Right renal pelvis (tissue), 4 donors: ENCODE measurements around the gene GRB2. TPM values are rescaled to one million over a fixed set of nuclear protein-coding genes. Genes with fewer than 3 reads are reported as not detected.
A peak's percentile ranks its signal among the peaks of the same experiment; 100 is the strongest.

Experiments
- DNase-seq, 4 donors: peaks; one replicate each; pipeline ENCODE4 v3.0.0-alpha.2; 2013; ENCODE audit warnings: low read depth in 4 of 4, low spot score in 3 of 4, missing footprints in 1 of 4
- polyA plus RNA-seq, 4 donors: library from polyadenylated mRNA; unstranded; fragments of 120-200 nt; gene quantifications; one replicate each; pipeline ENCODE4 v1.2.1, GENCODE V29; 2013; ENCODE audit not compliant: insufficient read length in 4 of 4

GRB2 gene
- polyA plus RNA-seq, 4 donors: 99.6 to 118 (median 110) TPM

DNA sequence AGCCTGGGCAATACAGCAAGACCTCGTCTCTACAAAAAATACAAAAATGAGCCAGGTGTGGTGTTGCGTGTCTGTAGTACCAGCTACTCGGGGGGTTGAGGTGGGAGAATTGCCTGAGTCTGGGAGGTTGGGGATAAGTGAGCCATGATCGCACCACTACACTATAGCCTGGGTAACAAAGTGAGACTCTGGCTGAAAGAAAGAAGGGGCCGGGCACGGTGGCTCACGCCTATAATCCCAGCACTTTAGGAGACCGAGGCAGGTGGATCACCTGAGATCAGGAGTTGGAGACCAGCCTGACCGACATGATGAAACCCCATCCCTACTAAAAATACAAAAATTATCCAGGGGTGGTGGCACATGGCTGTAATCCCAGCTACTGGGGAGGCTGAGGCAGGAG, 10.5 kb upstream of the GRB2 start:
- DNase-seq: no peak

DNA sequence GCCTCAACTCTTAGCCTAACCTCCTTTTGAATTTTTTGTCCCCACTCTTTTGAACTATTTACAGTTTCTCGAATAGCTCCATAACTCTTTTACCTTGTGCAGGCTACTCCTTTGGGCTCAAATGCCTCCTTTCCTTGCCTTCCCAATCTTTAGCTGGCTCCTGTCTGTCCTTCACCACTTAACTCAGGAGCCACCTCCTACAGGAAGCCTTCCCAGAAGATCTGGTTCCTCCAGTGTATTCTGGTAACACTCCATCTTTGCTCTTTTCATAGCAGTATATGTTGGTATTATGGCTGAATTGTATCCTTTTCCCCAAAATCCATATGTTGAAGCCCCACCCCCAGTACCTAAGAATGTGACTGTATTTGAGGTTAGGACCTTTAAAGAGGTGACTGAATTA, 9.0 kb upstream of the GRB2 start:
- no peak for DNase-seq

DNA sequence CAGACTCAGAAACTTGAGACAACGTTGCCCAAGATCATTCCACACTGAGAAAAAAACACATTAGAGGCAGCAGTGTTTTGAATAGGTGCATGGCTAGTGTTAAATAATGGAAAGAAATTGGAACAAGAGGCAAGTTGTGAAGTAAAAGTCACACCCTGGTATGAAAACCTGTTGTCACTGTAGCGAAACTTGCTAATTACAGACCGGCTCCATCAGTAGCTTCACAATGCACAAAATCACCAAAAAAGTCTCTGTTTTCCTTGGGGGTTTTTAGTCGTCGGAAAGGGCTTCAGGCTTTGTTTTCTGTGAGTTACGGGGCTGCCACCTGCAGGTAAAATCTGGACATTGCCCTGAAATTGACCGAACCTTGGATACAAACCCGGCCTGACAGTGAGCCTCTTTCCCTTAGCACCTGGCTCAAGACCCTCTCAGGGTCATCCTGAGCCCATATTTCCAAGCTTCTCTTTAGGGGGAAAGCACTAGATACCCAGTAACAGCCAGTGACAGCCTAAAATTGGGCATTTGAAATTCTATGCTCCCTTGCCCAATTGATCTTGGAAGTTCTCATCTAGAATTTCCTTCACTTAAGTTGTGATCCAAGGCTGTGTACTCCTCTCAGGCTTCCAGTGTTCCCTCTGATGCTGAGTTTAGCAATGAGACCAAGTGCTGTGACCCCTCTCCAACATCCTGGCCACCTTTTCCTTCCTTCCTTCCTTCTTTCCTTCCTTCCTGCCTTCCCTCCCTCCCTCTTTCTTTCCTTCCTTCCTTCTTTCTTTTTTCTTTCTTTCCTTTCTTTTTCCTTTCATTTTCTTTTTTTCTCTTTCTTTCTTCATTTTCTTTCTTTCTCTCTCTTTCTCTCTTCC, 7.2 kb upstream of the GRB2 start:
- DNase-seq: no peak

DNA sequence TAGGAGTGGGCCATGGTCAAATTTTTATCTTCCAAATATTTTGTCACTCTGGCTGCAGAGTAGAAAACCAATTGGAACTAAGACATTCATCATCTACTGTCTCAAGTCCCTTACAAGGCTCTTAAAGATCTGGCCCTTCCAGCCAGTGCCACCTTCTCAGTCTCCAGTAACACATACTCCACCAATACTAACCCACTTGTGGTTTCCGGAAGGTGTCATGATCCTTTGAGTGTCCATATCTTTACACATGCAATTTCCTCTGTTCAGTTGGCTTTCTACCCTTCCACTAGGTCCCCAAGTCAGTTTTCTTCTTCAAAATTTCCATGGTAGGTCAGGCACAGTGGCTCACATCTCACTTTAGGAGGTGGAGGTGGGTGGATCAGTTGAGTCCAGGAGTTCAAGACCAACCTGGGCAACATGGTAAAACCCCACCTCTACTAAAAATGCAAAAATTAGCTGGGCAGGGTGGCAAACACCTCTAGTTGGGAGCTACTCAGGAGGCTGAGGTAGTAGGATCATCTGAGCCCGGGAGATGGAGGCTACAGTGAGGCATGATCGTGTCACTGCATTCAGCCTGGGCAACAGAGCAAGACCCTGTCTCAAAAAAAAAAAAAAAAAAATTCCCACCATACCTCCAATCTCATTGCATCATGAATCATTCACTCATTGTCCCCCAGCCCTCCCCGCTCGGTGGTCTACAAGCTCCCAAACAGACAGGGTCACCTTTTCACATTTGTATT, 6.0 kb upstream of the GRB2 start:
- no peak for DNase-seq

DNA sequence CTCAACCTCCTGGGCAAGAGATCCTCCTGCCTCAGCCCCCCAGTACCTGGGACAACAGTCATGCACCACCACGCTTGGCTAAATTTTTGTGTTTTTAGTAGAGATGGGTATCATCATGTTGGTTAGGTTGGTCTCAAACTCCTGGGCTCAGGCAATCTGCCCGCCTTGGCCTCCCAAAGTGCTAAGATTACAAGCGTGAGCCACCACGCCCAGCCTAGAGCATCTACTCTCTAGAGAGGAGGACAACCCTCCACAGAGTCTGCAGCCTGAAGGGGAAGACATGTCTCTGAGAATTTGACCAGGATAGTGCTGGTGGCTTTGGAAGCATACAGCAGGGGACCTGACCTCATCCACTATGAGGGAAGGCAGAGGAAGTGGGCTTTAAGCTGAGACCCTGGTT, 4.7 kb upstream of the GRB2 start:
- no peak for DNase-seq

DNA sequence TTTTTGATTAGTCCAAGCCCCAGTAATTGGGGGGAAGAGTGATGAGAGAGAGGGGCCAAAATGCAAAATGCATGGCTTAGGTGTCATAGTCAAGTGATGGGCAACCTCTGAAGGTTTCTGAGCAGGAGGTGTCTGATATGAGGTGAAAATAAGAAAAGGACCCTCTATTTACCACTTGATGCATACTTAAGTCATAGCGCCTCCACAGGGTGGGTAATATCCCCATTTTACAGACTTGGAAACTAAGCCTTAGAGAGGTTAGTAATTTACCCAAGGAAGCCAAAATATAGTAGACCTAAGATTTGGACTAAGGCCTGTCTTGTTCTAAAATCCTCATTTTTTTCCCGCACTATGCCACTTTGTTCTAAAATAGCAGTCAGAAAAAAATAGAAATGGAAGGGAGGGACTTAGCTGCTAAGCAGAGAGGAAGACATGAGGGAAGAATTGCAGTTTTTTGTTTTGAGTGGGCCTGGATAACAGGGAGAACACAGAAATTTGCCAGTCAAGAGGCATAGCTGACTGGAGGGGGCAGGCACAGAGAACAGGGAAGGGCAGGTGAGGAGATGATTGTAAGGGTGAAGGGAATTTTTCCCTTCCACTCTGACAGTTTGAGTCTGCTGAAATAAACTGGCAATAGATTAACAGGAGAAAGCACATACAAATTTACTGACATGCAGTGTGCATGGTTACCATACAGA, 2.3 kb upstream of the GRB2 start:
- DNase-seq: no peak

DNA sequence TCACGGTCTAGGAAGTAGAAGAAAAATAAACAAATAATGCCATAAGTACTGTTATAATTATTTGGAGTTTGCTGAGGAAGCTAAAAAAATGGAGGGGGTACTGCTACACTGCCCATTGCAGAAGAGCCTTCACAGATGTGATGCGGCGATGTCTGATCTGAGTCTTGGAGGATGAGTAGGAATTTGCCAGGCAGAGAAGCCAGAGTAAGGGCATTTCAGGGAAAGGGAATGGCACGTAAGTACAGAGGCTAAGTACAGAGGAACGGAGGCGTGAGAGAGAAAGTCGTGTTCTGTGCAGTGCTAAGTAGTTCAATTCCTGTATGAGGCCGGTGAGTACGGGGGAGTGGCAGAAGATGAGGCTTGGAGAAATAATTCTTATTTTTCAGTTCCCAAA, 741 bp upstream of the GRB2 start:
- no peak for DNase-seq

DNA sequence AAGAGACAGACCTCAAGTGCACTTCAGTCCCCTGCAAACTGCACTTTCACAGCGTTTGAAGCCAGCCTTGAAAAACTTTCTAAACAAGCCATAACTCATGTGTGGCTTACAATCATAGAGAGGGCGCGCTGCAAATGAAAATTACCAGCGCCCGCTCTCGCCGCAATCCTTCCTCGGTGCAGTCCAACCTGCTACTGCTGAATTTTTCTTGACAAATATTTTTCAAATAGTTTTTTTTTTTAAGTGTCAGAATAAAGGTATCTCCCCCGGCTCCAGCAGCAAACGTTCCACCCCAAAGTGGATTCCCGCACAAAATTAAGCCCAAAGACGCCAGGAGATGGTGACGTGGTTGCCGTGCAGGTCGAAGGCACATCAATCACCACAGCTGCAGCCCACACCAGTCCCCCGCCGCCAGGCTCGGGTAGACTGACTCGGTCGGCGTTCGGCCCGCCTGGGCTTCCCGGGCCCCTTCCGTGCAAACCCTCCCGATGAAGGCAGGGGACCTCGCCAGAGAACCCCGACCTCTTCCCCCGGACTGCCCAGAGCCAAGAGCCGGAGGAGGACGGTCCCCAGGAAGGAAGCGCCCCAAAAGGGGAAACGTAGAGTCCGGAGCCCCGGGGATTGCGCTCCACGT, 630 bp downstream of the GRB2 start:
- DNase-seq: no peak

DNA sequence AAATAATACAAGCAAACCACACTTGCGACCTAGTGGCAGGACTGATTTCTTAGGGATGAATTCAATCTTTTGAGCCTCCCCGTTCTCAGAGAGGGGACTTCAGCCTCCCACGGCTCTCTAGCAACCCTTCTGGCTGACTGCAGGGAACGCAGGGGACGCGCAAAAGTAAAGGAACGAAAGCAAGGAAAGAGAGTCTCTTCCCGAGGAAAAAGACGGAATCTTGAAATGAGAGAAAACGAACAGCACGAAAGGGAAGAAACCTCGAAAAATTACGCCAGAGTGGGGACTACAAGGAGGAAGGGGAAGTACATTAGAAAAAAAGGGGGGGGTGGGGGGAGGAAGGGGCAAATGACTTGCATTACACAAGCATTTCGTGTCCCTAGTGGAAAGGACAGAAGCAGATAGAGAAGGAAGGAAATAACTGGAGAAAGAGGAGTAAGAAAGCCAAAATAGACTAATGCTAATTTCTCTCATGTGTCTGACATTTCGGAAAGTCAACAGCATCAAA, 1.2 kb downstream of the GRB2 start:
- DNase-seq: peak in 2 of 4 donors; percentile 60 to 78

DNA sequence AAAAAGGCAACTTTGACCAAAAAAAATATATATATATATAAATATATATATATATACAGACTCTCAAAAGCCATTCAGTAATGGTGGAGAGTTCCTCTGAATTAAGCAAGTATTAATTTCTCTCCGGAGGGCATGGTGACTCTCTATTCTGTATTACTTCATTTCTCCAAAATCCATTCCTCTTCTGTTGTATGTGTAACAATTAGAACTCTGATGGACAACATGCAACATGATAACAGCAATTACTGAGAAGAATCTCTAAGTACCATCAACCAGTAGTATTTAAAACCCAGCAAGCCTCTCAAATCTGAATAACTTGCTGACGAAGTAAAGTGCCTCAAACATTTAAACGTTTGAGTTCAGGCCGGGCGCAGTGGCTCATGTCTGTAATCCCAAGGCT, 2.3 kb downstream of the GRB2 start:
- DNase-seq: no peak

DNA sequence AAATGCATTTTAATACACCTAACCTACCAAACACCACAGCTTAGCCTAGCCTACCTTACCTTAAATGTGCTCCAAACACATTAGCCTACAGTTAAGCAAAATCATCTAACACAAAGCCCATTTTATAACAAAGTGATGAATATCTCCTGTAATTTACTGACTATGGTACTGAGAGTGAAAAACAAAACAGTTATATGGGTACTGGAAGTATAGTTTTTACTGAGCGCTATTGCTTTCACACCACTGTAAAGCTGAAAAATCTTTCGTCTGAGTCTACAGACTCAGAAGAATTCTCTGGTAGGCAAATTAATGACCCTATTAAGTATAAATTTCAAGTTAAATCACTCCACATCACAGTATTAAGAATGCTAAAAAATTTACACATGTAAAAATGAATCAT, 3.5 kb downstream of the GRB2 start:
- no peak for DNase-seq

DNA sequence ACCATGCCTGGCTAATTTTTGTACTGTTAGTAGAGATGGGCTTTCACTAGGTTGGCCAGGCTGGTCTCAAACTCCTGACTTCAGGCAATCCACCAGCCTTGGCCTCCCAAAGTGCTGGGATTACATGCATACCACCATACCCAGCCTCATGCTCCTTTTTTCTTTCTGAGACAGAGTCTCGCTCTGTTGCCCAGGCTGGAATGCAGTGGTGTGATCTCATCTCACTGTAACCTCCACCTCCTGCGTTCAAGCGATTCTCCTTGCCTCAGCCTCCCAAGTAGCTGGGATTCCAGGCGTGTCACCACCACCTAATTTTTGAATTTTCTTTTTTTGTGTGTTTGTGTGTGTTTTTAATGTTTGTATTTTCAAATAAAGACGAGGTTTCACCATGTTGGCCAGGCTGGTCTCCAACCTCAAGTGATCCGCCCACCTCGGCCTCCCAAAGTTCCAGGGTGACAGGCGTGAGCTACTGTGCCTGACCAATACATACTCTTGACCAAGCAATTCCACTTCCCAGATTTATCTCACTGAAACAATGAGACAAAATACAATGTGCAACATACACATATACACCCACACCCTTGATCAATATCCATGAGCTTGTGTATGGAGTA, 5.0 kb downstream of the GRB2 start:
- DNase-seq: no peak

DNA sequence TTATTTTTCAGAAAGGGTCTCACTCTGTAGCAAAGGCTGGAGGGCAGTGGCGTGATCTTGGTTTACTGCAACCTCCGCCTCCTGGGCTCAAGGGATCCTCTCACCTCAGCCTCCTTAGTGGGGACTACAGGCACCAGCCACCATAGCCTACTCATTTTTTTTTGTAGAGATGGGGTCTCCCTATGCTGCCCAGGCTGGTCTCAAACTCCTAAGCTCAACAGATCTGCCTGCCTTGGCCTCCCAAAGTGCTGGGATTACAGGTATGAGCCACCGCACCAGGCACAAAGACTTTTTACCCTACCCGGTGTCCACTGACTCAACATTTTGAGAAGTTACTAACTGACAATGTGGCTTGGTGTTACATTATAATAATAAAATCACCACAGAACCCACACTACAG, 7.2 kb downstream of the GRB2 start:
- no peak for DNase-seq

DNA sequence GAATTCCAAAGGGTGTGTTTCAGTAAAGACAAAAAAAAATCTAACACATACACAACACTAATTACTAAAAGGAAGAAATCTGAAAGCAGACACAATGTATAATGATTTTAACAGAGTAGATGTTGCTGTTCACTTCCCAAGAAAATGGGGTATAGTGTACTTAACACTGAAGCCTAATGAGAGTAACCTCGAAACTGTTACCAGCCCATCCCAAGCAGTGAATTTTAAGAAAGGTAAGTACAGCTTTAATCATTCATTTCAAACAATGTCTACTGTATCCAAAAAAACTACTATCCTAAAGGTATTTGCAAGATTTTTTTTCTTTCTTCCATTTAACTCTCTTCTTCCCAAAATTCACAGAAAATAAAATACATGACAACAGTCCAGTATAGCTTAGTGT, 8.3 kb downstream of the GRB2 start:
- DNase-seq: no peak

DNA sequence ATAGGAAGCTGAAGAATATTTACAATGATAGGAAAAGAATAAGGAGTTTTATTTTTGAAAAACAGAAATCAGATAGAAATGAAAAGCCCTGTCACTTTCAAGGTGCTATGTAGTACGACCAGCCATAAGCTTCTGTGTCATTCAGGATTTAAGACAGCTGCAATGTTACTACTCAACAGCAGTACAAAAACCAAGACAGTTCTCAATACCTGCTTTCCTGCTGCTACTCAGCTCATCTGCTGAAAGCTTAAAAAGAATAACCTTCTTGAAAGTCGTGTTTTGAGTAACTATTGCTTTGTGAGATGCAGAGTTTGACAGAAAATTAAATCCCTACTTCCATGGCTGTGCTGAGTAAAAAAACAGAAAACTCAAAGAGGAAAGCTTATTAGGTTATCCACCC, 8.7 kb downstream of the GRB2 start:
- DNase-seq: no peak

DNA sequence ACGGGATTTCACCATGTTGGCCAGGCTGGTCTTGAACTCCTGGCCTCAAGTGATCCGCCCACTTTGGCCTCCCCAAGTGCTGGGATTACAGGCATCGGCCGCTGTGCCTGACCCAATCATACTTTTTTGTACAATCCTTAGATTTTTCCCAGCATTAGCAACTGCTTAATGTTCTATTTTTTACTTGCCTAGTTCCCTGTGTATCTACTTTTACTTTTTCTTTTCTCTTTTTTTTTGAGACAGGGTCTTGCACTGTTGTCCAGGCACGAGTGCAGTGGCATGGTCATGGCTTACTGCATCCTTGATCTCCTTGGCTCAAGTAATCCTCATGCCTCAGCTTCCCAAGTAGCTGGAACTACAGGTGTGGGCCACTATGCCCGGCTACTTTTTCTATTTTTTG, 9.5 kb downstream of the GRB2 start:
- DNase-seq: no peak

DNA sequence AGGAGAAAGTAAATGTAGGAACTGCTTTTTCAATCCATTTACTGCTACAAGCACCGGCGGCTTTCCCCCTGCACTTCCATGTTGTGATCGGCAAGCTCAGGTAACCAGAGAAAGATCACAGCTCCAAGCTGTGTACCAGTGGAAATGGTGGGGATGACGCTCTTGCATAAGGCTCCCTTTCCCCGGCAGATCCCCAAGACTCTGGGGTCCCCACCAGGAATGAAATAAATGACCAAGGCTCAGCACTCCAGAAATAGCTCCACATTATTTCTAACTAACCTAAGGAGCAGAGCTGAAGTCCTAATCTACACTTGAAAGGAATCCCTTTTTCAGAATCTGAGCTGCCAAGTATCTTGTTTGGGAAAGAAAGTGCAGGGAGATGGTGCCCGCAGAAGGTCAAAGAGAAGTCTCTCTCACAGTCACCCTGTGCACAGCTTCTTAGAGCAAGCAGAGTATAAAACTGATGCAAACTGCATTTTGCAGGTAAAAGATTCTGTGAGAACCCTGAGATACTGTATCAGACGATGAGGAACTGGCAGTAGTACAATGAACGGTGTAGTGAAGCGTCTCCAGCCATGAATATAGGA, 11.1 kb downstream of the GRB2 start:
- no peak for DNase-seq

DNA sequence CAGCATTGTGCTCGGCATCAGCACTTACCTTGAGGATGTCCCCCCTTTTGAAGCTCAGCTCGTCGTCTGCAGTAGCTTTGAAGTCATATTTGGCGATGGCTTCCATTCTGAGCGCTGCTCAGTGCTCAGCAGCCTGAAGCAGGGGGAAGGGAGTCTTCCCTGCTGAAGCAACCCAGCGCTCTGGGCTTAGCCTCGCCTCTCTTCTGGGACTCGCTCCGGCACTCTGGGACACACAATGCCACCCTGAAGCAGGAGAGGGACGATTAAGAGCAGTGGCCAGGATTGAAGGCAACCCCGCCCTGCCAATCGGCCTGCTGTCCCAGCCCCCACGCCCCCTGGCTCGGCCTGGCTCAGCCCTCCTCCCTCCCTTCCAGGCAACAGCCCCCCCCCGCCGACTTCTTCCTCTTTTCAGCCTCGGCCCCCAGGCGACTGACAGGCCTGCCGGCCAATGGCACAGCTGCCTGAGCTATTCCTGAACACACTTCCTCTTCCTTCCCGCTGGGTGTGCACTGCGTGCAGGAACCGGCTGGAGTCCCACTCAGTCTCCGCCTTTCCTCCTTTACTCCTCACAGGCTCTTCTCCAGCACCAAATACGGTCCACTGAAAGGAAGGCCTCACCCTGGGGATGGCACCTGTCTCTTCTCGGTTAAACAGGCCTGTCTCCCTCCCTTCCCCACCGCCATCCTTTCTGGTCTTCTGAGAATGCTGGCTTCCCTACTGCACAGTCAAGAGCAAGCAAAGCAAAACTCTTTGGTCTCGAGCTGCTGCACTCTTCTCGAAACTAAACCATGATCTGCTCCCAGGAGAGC, 11.8 kb downstream of the GRB2 start:
- DNase-seq: peak; percentile 93 to 98 (median 95)

DNA sequence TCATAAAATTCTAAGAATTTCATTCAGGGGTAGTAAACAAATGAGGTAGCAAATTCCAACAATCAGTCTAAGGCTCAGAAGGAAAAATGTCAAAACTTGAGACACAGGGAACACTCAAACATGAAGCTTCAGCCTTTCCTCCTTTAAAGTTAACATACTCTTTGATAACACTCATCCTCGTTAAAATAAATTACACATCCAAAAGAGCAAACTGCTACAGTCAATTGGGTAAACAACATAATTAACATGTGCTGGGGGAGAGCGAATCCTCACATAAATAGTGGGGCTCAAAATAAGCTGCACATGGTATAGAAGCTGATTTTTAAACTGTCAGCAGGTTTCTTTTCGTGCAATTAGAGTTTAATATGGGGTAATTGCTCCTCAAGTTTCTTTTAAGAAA, 12.9 kb downstream of the GRB2 start:
- DNase-seq: no peak
